ENCODE results near the gene STXBP6. TPM values are rescaled to one million over a fixed set of nuclear protein-coding genes. Genes with fewer than 3 reads are reported as not detected.

Gene STXBP6
- total and polyA plus RNA-seq, 2 experiments from 2014 or later = 19.7 to 29.0 TPM

GRCh38 chr14:24999157-24999556 is 50.8 kb downstream of the STXBP6 start:
- Histone ChIP-seq H3K4me2 (no peak overlapping the region), H2AFZ (no peak overlapping the region), H3F3A (replicated peaks; ENCODE audit: low read depth) (no peaks in the 10 kb centered on the region), H3K4me3 (no peak overlapping the region), H3K4me1 (ENCODE audit: insufficient read depth) (peaks cover 5% of the 10 kb centered on the region; the same call in 1 of the 2 replicates), H3K36me3 (ENCODE audit: insufficient read depth) (no peaks in the 10 kb centered on the region), H4K20me1 (replicated peaks; ENCODE audit: insufficient read depth) (no peaks in the 10 kb centered on the region), H3K27ac (ENCODE audit: low read depth) (no peak overlapping the region), H3K27me3 (ENCODE audit: insufficient read depth) (no peaks in the 10 kb centered on the region), H3K79me2 (replicated peaks; ENCODE audit: insufficient read depth) (peaks cover 11% of the 10 kb centered on the region; the same call in 1 of the 2 replicates), H3K9me2 (ENCODE audit: insufficient read depth) (no peaks in the 10 kb centered on the region)
- H3K9me3 Mint-ChIP-seq = no peaks in the 10 kb centered on the region
- no peaks in the 10 kb centered on the region for H3K36me3 Mint-ChIP-seq (ENCODE audit: low read depth)
- no peak overlapping the region for H3K4me3 Mint-ChIP-seq
- H3K27me3 Mint-ChIP-seq (ENCODE audit: insufficient read depth, low read depth, poor library complexity) = no peaks in the 10 kb centered on the region
- no peak for ATAC-seq
- H3K27ac Mint-ChIP-seq = no peak overlapping the region
- peaks cover 7% of the 10 kb centered on the region for H3K4me1 Mint-ChIP-seq
- no peak for DNase-seq (ENCODE audit: low spot score)
- no peak for TF ChIP-seq REST (IDR thresholded peaks at IDR 0.05; ENCODE audit: unreplicated experiment)
- no peak for TF ChIP-seq EZH2 (IDR thresholded peaks at IDR 0.05; ENCODE audit: low read depth, unreplicated experiment)
- no peak for TF ChIP-seq CREB1 (CRISPR knock-in tag; IDR thresholded peaks at IDR 0.05; ENCODE audit: low read depth)
- TF ChIP-seq CTCF (conservative IDR thresholded peaks at IDR 0.05; ENCODE audit: low read depth in 2 of 2) = no peak
- TF ChIP-seq POLR2AphosphoS5 (IDR thresholded peaks at IDR 0.05; ENCODE audit: low read depth) = no peak
- no peak for TF ChIP-seq ETS1 (IDR thresholded peaks at IDR 0.05)
- TF ChIP-seq ZNF114 (CRISPR knock-in tag; IDR thresholded peaks at IDR 0.05) = no peak
- TF ChIP-seq ZNF462 (CRISPR knock-in tag; IDR thresholded peaks at IDR 0.05) = no peak
- no peak for TF ChIP-seq NANOG (IDR thresholded peaks at IDR 0.05; ENCODE audit: borderline replicate concordance)
- no peak for TF ChIP-seq JUNB (IDR thresholded peaks at IDR 0.05; ENCODE audit: unreplicated experiment)
- TF ChIP-seq EZH2phosphoT487 (IDR thresholded peaks at IDR 0.05; ENCODE audit: unreplicated experiment) = no peak
- TF ChIP-seq ZNF331 (CRISPR knock-in tag; IDR thresholded peaks at IDR 0.05; ENCODE audit: low read depth) = no peak
- no peak for TF ChIP-seq STAT1 (IDR thresholded peaks at IDR 0.05; ENCODE audit: unreplicated experiment)

Data from GM23338 (cell line).